Measurements from ENCODE around the gene SOX14.

The SOX14 gene

GRCh38 chr3:137768361-137769321 is 4.5 kb downstream of the SOX14 start:
- DNase-seq: no peak

GRCh38 chr3:137769322-137770065 is 5.4 kb downstream of the SOX14 start:
- DNase-seq: no peak

DNA sequence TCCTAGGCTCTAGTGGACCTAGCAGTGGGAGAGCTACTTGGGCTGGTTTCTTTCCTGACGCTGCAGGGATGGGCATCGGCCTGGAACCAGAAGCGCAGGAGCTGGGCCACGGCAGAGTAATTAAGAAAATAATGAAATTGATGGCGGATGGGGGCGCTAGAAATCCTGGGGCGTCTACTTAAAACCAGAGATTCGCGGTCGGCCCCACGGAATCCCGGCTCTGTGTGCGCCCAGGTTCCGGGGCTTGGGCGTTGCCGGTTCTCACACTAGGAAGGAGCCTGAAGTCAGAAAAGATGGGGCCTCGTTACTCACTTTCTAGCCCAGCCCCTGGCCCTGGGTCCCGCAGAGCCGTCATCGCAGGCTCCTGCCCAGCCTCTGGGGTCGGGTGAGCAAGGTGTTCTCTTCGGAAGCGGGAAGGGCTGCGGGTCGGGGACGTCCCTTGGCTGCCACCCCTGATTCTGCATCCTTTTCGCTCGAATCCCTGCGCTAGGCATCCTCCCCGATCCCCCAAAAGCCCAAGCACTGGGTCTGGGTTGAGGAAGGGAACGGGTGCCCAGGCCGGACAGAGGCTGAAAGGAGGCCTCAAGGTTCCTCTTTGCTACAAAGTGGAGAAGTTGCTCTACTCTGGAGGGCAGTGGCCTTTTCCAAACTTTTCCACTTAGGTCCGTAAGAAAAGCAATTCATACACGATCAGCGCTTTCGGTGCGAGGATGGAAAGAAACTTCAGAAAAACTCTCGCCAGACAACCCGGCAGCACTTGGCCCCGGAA is 6.1 kb downstream of the SOX14 start:
- no peak for DNase-seq

DNA sequence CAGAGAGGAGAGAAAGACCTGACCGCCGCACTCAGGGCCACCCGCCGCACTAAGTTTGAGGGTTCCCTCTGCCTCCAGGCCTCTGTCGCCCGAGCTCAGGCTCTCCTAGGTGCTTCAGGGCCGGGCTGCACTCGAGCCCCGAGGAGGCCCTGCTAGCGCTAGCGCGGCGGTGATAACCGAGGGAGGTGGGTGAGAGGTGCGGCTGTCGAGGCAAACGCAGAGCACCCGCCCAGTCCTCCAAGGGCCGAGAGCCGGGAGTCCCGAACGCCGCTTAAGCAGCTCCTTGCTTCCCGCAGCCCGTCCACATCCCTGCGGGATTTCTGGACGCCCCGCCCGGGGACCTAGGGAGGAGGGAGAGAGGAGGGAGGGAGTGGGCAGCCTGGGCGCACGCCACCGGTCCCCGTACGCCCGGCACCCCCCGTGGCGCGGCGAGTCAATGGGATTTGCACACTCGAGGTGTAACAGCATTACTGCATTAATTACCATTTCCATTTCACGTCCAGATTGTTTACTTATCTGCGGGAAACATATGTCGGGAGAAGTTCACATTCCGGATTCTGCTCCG is 6.8 kb downstream of the SOX14 start:
- no peak for DNase-seq

DNA sequence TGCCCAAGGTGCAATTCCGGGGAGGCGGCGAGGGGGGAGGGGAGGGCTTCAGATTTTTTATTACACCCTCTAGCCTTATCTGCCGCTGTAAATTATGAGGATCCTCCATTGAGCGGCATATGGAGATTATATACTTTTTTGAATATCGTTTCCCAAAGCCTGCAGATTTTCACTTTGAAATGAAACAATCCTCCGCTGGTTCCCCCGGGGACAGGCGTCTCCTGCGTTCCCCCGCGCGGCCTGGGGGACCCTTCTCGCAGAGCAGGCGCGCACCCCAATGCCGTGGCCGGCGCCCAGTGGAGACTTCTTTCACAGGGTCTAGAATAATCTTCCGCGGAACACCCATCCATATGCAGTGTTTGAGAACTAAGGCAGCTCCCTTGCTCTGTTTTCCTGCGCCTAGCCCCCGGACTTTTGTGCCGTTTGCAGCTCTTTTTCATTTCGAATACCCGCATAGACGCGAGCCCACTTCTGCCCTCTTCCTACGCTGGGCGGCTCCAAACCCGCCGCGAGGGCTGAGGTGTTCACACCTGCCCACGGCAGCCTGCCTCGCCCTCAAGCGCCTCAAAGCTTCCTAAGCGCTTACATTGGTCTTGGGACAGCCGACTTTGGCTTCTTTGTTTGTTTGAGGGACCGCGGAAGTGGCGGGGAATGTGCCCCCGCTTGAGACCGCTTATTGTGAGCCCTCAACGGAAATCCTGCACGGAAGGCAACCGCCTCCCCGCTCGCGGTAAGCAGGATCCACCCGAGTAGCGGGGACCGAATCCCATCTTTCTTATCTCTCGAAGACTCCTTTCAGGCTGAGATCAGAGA is 7.5 kb downstream of the SOX14 start:
- no peak for DNase-seq

DNA sequence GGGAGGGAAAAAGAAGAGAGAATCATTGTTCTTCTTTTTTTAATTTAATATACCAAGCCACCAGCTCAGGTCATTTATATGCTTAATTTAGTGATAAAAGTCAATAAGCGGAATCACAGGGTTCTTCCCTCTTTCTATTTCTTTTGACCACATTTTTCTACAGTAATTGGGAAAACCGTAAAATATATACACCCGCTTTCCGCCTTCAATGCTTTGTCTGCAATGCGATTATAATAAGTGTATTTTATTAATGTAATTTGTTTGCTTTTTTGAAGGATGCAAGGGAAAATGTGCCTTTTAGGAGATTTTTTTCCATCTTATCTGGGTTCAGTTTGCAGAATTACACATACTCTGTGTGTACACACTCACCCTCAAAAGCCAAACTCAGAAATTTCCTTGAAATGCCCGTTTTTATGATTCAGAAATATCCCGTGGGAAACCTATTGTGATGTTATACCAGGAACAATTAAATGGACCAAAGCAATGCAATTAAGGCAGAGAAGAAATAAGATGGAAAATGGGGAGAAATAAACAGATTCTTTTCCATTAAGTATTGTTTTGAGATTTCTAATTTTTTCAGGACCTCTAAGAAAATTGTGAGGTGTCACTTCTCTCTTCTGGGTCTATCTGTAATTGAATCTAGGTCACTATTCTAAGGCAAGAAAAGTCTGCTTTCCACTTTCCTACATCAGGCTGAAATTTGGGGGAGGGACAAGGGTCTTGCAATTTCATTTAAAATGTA is 8.3 kb downstream of the SOX14 start:
- DNase-seq: no peak

DNA sequence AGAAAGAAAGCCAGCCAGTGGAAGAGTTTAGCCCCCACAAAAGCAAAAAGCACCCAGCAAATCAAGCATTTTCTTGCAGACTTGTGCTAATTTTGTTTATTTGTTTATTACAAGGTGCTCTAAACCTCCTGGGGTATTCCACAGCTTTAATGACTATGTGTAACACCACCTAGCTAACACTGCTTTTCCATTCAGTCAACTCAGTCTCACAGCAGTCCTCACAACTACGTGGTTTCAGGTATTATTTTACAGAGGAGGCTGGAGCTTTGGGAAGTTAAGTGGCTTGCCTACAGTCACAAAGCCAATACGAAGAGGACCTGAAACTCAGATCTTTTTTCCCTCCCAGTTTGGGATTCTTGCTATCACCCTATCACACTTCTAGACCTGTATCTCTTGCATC is 14.8 kb downstream of the SOX14 start:
- DNase-seq: no peak

- DNase-seq: no peak
Measured at GRCh38 chr3:137787529-137787928, 23.4 kb downstream of the SOX14 start.

DNA sequence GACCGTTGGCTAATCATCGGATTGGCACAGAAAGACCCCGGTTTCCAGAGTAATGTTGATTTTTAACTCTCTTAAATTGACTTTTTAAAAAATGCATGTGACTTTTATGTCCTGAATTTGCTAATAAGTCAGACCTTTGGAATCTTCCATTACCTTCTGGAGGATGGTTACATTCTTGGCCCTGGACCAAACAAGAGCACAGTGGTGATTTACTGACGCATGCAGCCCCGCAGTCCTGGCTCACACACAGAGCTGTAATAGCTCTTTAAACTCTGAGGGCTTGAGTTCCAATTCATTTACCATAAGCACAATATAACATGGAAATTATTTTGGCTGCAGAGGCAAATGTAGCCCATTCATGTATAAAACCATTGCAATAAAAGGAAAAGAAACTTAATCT is 25.1 kb downstream of the SOX14 start:
- DNase-seq: no peak

DNA sequence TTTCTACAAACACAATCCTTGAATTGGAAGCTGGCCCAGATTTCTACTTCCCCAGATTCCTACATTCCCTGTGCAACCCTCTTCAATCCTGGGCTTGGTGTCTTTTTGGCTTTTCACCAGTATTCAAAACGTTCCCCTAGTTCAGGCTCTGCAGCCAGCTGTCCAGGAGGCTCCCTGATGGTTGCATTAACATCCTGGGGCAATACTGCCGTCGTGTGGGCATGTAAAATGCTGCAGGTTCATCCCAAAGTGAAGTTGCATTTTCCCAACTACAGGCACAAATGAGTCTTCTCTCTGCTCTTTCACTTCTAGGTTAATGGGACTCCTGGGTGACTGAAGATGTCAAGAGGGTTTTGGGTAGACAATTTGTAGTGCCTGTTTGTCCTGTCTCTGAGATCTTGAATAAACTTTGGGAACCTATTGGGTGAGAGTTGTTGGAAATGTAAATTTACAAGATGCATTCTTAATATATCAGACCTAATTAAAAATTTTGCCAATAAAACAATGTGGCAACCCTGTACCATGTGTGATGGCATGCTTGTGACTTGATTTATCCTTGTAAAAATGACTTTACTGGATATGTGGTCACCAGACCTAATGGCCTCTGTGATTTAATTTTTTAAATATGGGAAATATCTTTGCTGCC is 28.6 kb downstream of the SOX14 start:
- no peak for DNase-seq

GRCh38 chr3:137796993-137797392 is 32.9 kb downstream of the SOX14 start:
- no peak for DNase-seq

DNA sequence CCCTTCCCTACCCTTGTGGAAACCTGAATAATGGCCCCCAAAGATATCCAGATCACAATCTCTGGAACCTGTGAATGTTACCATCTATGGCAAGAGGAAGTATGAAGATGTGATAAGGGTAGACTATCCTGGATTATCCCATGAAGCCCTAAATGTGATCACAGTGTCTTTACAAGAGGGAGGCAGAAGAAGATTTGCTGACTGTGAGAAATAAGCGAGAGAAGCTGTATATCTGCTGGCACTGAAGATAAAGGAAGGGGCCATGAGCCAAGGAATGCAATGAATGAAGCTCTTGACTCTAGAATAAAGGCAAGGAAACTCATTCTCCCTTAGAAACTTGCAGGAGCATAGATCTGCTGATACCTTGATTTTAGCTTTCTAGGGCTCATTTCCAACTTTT is 39.1 kb downstream of the SOX14 start:
- no peak for DNase-seq

- no peak for DNase-seq
Measured at GRCh38 chr3:137807998-137808397, 43.9 kb downstream of the SOX14 start.

- DNase-seq: no peak
Measured at GRCh38 chr3:137809509-137809908, 45.4 kb downstream of the SOX14 start.

DNA sequence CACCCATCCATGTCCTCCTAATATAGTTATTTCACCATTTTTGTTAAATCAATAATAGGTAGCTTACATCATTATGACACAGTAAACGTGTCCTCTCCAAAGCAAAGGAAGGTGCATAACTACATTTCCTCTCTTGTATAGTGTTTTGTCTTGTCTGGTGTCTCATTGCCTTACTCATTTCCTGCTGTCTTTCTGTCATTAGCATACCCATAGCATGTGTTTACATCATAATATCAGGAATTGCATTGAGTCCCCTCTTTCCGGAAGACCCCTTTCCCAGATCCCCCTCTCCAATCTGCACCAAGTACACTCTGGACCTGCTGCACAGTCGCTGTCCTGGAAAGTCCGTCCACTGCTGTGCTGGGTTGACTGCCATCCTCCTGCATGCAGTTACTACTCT is 47.9 kb downstream of the SOX14 start:
- no peak for DNase-seq

DNA sequence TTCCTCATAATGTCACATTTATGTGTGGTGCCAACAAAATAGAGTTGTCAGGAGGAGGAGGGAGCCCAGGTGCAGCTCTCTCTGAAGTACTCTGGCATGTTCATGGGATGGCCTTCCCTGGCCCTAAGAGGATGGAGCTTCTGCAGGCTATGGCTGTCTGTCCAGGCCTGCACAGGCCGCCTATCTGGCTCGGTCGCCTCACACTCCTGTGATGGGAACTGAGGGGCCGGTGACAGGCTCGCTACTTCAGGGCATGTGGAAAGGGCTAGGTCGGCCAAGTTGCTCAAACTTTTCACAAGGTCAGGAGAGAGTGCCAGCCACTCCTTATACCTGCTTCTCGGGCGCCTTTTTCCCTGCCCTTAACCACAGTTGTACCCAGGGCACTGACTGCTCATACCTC is 51.1 kb downstream of the SOX14 start:
- no peak for DNase-seq
